ENCODE data around the gene UBL7.

DNA sequence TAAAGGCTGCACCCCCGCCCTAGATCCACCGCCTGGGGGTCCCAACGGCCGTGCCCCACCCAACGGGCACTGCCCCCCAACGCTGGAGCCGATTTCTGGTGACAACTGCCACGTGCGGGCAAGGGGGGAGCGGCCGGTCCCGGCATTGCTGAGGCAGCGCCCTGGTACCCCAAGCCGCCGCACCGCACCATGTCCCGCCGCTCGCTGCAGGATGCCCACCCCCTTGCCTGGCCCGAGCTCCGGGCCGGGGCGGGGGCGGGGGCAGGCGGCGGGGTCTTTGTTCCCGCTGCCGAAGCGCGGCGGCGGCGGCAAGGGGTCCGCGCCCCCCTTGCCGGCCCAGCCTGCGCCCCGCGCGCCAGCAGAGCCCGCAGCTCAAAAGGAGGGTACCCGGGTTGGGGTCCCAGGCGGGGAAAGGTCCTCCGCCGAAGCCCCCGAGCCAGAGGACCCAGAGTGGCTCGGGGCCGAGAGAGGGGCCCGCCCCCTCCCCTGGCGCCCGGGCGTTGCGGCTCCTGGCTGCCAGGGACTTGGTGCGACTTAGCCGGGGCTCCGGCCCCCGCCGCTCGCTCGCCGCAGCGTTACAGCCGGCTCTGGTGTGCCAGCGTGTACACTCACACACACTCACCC lies 27.9 kb downstream of the UBL7 start:
- TF ChIP-seq, protein P1, sequence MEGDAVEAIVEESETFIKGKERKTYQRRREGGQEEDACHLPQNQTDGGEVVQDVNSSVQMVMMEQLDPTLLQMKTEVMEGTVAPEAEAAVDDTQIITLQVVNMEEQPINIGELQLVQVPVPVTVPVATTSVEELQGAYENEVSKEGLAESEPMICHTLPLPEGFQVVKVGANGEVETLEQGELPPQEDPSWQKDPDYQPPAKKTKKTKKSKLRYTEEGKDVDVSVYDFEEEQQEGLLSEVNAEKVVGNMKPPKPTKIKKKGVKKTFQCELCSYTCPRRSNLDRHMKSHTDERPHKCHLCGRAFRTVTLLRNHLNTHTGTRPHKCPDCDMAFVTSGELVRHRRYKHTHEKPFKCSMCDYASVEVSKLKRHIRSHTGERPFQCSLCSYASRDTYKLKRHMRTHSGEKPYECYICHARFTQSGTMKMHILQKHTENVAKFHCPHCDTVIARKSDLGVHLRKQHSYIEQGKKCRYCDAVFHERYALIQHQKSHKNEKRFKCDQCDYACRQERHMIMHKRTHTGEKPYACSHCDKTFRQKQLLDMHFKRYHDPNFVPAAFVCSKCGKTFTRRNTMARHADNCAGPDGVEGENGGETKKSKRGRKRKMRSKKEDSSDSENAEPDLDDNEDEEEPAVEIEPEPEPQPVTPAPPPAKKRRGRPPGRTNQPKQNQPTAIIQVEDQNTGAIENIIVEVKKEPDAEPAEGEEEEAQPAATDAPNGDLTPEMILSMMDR (IDR thresholded peaks at IDR 0.05; ENCODE audit: low read length) = no peak
- no peak for TF ChIP-seq EZH2 (optimal IDR thresholded peaks at IDR 0.05; ENCODE audit: low read depth, low read length)

Measured in MM.1S (cell line).